Mesenchymal stem cell (in vitro differentiated cells and primary cell): ENCODE data around the gene STARD3.

Experiments
- DNase-seq: peaks from one replicate; pipeline ENCODE4 v3.0.0-alpha.2; 2013
- H2AFZ ChIP-seq: one replicate; pipeline ENCODE4 v1.6.1; 2013; ENCODE audit warnings: low read depth, mild to moderate bottlenecking, control low read depth, inconsistent platforms, low read length, moderate library complexity
- H2AK5ac ChIP-seq: 2 replicates; pipeline ENCODE4 v1.6.1; 2013; ENCODE audit warnings: low read length, moderate library complexity, mild to moderate bottlenecking, inconsistent platforms; ENCODE audit not compliant: severe bottlenecking
- H2BK120ac ChIP-seq: one replicate; pipeline ENCODE4 v1.6.1; 2013; ENCODE audit warnings: low read depth, mild to moderate bottlenecking, inconsistent platforms, low read length, moderate library complexity
- H2BK12ac ChIP-seq, 2 experiments: one replicate each; pipeline ENCODE4 v1.6.1; 2013; ENCODE audit warnings: inconsistent platforms in 2 of 2, low read length in 2 of 2, mild to moderate bottlenecking in 2 of 2, moderate library complexity in 2 of 2, control low read depth in 1 of 2
- H2BK15ac ChIP-seq: one replicate; pipeline ENCODE4 v1.6.1; 2013; ENCODE audit warnings: mild to moderate bottlenecking, low read depth, inconsistent platforms; ENCODE audit not compliant: poor library complexity, severe bottlenecking
- H2BK5ac ChIP-seq: 2 replicates; pipeline ENCODE4 v1.6.1; 2013; ENCODE audit warnings: low read depth, mild to moderate bottlenecking, low read length, control low read depth, inconsistent platforms; ENCODE audit not compliant: poor library complexity, severe bottlenecking
- H3K14ac ChIP-seq, 2 experiments: one replicate each; pipeline ENCODE4 v1.6.1; 2013; ENCODE audit warnings: inconsistent platforms in 2 of 2, low read length in 2 of 2, control low read depth in 1 of 2, mild to moderate bottlenecking in 1 of 2, moderate library complexity in 1 of 2
- H3K18ac ChIP-seq, 2 experiments: one replicate each; pipeline ENCODE4 v1.6.1; 2013; ENCODE audit warnings: inconsistent platforms in 2 of 2, low read length in 2 of 2, control low read depth in 1 of 2, low read depth in 1 of 2, mild to moderate bottlenecking in 1 of 2
- H3K23ac ChIP-seq, 2 experiments: one replicate each; pipeline ENCODE4 v1.6.1; 2013; ENCODE audit warnings: inconsistent platforms in 2 of 2, low read length in 2 of 2, mild to moderate bottlenecking in 2 of 2, moderate library complexity in 2 of 2, control low read depth in 1 of 2
- H3K27ac ChIP-seq: 2 replicates; pipeline ENCODE4 v1.5.1; 2013; ENCODE audit warnings: mild to moderate bottlenecking, moderate library complexity, low read length, control low read depth, inconsistent platforms; ENCODE audit not compliant: poor library complexity, severe bottlenecking
- H3K27me3 ChIP-seq, 2 experiments: 2 replicates each; pipeline versions ENCODE4 v1.6.1 to v1.7.0; 2013; ENCODE audit warnings: low read length in 2 of 2, mild to moderate bottlenecking in 2 of 2, moderate library complexity in 2 of 2, control low read depth in 1 of 2, inconsistent platforms in 1 of 2; ENCODE audit not compliant: control insufficient read depth in 1 of 2, insufficient read depth in 1 of 2
- H3K36me3 ChIP-seq, 2 experiments: 2 replicates each; pipeline versions ENCODE4 v1.6.1 to v1.7.0; 2013; ENCODE audit warnings: low read length in 2 of 2, control low read depth in 1 of 2, inconsistent platforms in 1 of 2, low read depth in 1 of 2, mild to moderate bottlenecking in 1 of 2; ENCODE audit not compliant: insufficient read depth in 2 of 2, control insufficient read depth in 1 of 2
- H3K4ac ChIP-seq, 2 experiments: one replicate each; pipeline ENCODE4 v1.6.1; 2013; ENCODE audit warnings: inconsistent platforms in 2 of 2, low read length in 2 of 2, mild to moderate bottlenecking in 2 of 2, moderate library complexity in 2 of 2, control low read depth in 1 of 2, low read depth in 1 of 2
- H3K4me1 ChIP-seq: 2 replicates; pipeline ENCODE4 v1.6.1; 2013; ENCODE audit warnings: low read depth, low read length, control low read depth; ENCODE audit not compliant: control insufficient read depth, insufficient read depth
- H3K4me2 ChIP-seq: 2 replicates; pipeline ENCODE4 v1.6.1; 2013; ENCODE audit warnings: low read length, mild to moderate bottlenecking, inconsistent platforms; ENCODE audit not compliant: poor library complexity, severe bottlenecking
- H3K4me3 ChIP-seq, 2 experiments: 2 replicates each; pipeline versions ENCODE4 v1.5.1 to v1.7.0; 2013; ENCODE audit warnings: low read length in 2 of 2, mild to moderate bottlenecking in 2 of 2, control low read depth in 1 of 2, low read depth in 1 of 2; ENCODE audit not compliant: insufficient read depth in 1 of 2
- H3K79me1 ChIP-seq: replicated peaks from 2 replicates; pipeline ENCODE4 v1.6.1; 2013; ENCODE audit warnings: mild to moderate bottlenecking, control low read depth, low read length, inconsistent platforms; ENCODE audit not compliant: poor library complexity, severe bottlenecking
- H3K9ac ChIP-seq: 2 replicates; pipeline ENCODE4 v1.7.0; 2013; ENCODE audit warnings: mild to moderate bottlenecking, low read length, moderate library complexity
- H3K9me3 ChIP-seq: 2 replicates; pipeline ENCODE4 v1.7.0; 2013; ENCODE audit warnings: mild to moderate bottlenecking, low read length; ENCODE audit not compliant: control insufficient read depth
- H4K8ac ChIP-seq: one replicate; pipeline ENCODE4 v1.6.1; 2013; ENCODE audit warnings: inconsistent platforms, mild to moderate bottlenecking, low read length, moderate library complexity
- H4K91ac ChIP-seq: one replicate; pipeline ENCODE4 v1.6.1; 2013; ENCODE audit warnings: mild to moderate bottlenecking, low read length, inconsistent platforms
- WGBS: methylation state at CpG from one replicate; pipeline ENCODE4 v1.1.7; 2013; ENCODE audit warnings: mixed read lengths; 5-methylcytosine and 5-hydroxymethylcytosine counted together

STARD3 gene

GRCh38 chr17:39677072-39677471, 40.1 kb downstream of the STARD3 start:
- H3K27me3 ChIP-seq, result peaks cover 0 to 15% of the 10 kb centered on the region in 2 experiments
- no peak overlapping the region for H2BK12ac ChIP-seq
- no peak overlapping the region for H2BK120ac ChIP-seq
- H3K4me3 ChIP-seq, result no peak overlapping the region
- H3K9me3 ChIP-seq, result no peaks in the 10 kb centered on the region
- no peak overlapping the region for H3K14ac ChIP-seq
- no peak for DNase-seq
- H2BK15ac ChIP-seq, result no peak overlapping the region
- no peak overlapping the region for H4K91ac ChIP-seq
- H3K79me1 ChIP-seq, result no peaks in the 10 kb centered on the region
- no peak overlapping the region for H3K27ac ChIP-seq
- H3K4ac ChIP-seq, result no peak overlapping the region
- no peak overlapping the region for H3K18ac ChIP-seq
- H3K4me2 ChIP-seq, result no peak overlapping the region
- H2BK5ac ChIP-seq, result no peak overlapping the region
- 94% methylated on average over 7 of the region's 8 CpGs for WGBS
- peaks cover 43% of the 10 kb centered on the region for H3K4me1 ChIP-seq
- H3K23ac ChIP-seq, result no peak overlapping the region
- no peak overlapping the region for H2AFZ ChIP-seq
- no peak overlapping the region for H4K8ac ChIP-seq
- no peak overlapping the region for H2AK5ac ChIP-seq
- H3K9ac ChIP-seq, result no peak overlapping the region
- peaks cover 14 to 32% of the 10 kb centered on the region in 2 experiments for H3K36me3 ChIP-seq

GRCh38 chr17:39677542-39678339, 40.8 kb downstream of the STARD3 start:
- no peak overlapping the region for H2BK12ac ChIP-seq
- no peak overlapping the region for H3K27ac ChIP-seq
- H2AFZ ChIP-seq, result no peak overlapping the region
- no peak for DNase-seq
- no peak overlapping the region for H3K9ac ChIP-seq
- H3K18ac ChIP-seq, result no peak overlapping the region
- no peak overlapping the region for H3K4ac ChIP-seq
- peaks cover 14 to 32% of the 10 kb centered on the region in 2 experiments for H3K36me3 ChIP-seq
- H2AK5ac ChIP-seq, result no peak overlapping the region
- no peak overlapping the region for H2BK120ac ChIP-seq
- H4K91ac ChIP-seq, result no peak overlapping the region
- H3K9me3 ChIP-seq, result no peaks in the 10 kb centered on the region
- no peak overlapping the region for H2BK15ac ChIP-seq
- H3K79me1 ChIP-seq, result no peaks in the 10 kb centered on the region
- no peak overlapping the region for H4K8ac ChIP-seq
- H3K23ac ChIP-seq, result no peak overlapping the region
- 90% methylated on average over 12 of the region's 13 CpGs for WGBS
- no peak overlapping the region for H3K4me2 ChIP-seq
- H3K4me1 ChIP-seq, result peaks cover 40% of the 10 kb centered on the region
- H3K4me3 ChIP-seq, result no peak overlapping the region
- H3K14ac ChIP-seq, result no peak overlapping the region
- no peak overlapping the region for H2BK5ac ChIP-seq
- peaks cover 0 to 9% of the 10 kb centered on the region in 2 experiments for H3K27me3 ChIP-seq

- 91% methylated on average over 13 of the region's 13 CpGs for WGBS
- Histone ChIP-seq H3K79me1 (no peaks in the 10 kb centered on the region), H2BK5ac (no peak overlapping the region), H3K4ac (no peak overlapping the region), H3K27ac (no peak overlapping the region), H3K27me3 (peaks cover 0 to 1% of the 10 kb centered on the region in 2 experiments), H3K18ac (no peak overlapping the region), H4K91ac (no peak overlapping the region), H2BK15ac (no peak overlapping the region), H3K9me3 (no peaks in the 10 kb centered on the region), H2BK12ac (no peak overlapping the region), H3K14ac (no peak overlapping the region), H3K23ac (no peak overlapping the region), H4K8ac (no peak overlapping the region), H3K36me3 (peaks cover 21 to 34% of the 10 kb centered on the region in 2 experiments), H2AFZ (no peak overlapping the region), H2BK120ac (no peak overlapping the region), H3K4me2 (no peak overlapping the region), H3K4me1 (peaks cover 38% of the 10 kb centered on the region), H2AK5ac (no peak overlapping the region), H3K4me3 (no peak overlapping the region), H3K9ac (no peak overlapping the region)
- DNase-seq, result no peak
Measured at GRCh38 chr17:39678340-39679116, 41.6 kb downstream of the STARD3 start.

- Histone ChIP-seq H2AFZ (no peak overlapping the region), H2AK5ac (no peak overlapping the region), H3K4me3 (no peak overlapping the region), H4K91ac (no peak overlapping the region), H3K27me3 (no peaks in the 10 kb centered on the region), H2BK12ac (no peak overlapping the region), H3K4me2 (no peak overlapping the region), H3K79me1 (no peaks in the 10 kb centered on the region), H3K9ac (no peak overlapping the region), H3K23ac (no peak overlapping the region), H3K9me3 (no peaks in the 10 kb centered on the region), H3K18ac (no peak overlapping the region), H3K36me3 (peaks cover 30 to 42% of the 10 kb centered on the region in 2 experiments), H2BK120ac (no peak overlapping the region), H3K4ac (no peak overlapping the region), H3K27ac (no peak overlapping the region), H2BK15ac (no peak overlapping the region), H4K8ac (no peak overlapping the region), H3K4me1 (peaks cover 28% of the 10 kb centered on the region), H3K14ac (no peak overlapping the region), H2BK5ac (no peak overlapping the region)
- 85% methylated on average over 12 of the region's 12 CpGs for WGBS
- no peak for DNase-seq
Measured at GRCh38 chr17:39679521-39680192, 42.7 kb downstream of the STARD3 start.
